A673 (cell line): ENCODE measurements around the gene CARS2. TPM values are rescaled to one million over a fixed set of nuclear protein-coding genes. Genes with fewer than 3 reads are reported as not detected.
A peak's percentile ranks its signal among the peaks of the same experiment; 100 is the strongest.

Source experiments
- BruUV-seq: library from RNA; stranded (reverse); fragments of 400-500 nt; replicated peaks from 2 replicates; lab custom pipeline; 2021; lab: Mats Ljungman, UMichigan
- CTCF ChIA-PET: fragments of 300-600 bp; sonication (Branson Sonifier 250); formaldehyde crosslinking; loops from one replicate; lab custom pipeline; 2022; ENCODE audit warnings: antibody characterized with exemption; lab: Charles Lee
- POLR2A ChIA-PET: fragments of 300-600 bp; sonication (Branson Sonifier 250); formaldehyde crosslinking; loops from one replicate; lab custom pipeline; 2022; ENCODE audit warnings: antibody characterized with exemption; ENCODE audit not compliant: low non-redundant PET; lab: Charles Lee
- DNase-seq: peaks from one replicate; pipeline ENCODE4 v3.0.0-alpha.2; 2015; ENCODE audit warnings: low spot score
- H3K27ac ChIP-seq: fragments of 200-600 bp; sonication (generic); 2 replicates; pipeline ENCODE4 v1.5.1; 2016; ENCODE audit warnings: mixed run types, low read depth, mild to moderate bottlenecking, mixed read lengths, antibody characterized with exemption, low read length; ENCODE audit not compliant: poor library complexity, severe bottlenecking
- H3K27me3 ChIP-seq: fragments of 200-600 bp; sonication (generic); replicated peaks from 2 replicates; pipeline ENCODE4 v1.6.1; 2017; ENCODE audit warnings: mixed run types, low read depth, mild to moderate bottlenecking, mixed read lengths, antibody characterized with exemption, low read length; ENCODE audit not compliant: insufficient read depth, poor library complexity
- H3K36me3 ChIP-seq: fragments of 200-600 bp; sonication (generic); 2 replicates; pipeline ENCODE4 v1.6.1; 2016; ENCODE audit warnings: mixed run types, mild to moderate bottlenecking, mixed read lengths, antibody characterized with exemption, low read length; ENCODE audit not compliant: insufficient read depth, poor library complexity, severe bottlenecking
- H3K4me1 ChIP-seq: fragments of 200-600 bp; sonication (generic); 2 replicates; pipeline ENCODE4 v1.6.1; 2017; ENCODE audit warnings: mixed run types, mild to moderate bottlenecking, mixed read lengths, antibody characterized with exemption, low read length; ENCODE audit not compliant: insufficient read depth, poor library complexity, severe bottlenecking
- H3K4me3 ChIP-seq: fragments of 200-600 bp; sonication (generic); 2 replicates; pipeline ENCODE4 v1.5.1; 2016; ENCODE audit warnings: low read depth, mixed run types, mild to moderate bottlenecking, mixed read lengths, low read length; ENCODE audit not compliant: poor library complexity, severe bottlenecking
- H3K9me3 ChIP-seq: fragments of 200-600 bp; sonication (generic); 2 replicates; pipeline ENCODE4 v1.6.1; 2016; ENCODE audit warnings: mixed run types, low read depth, mild to moderate bottlenecking, mixed read lengths, antibody characterized with exemption, low read length; ENCODE audit not compliant: poor library complexity, severe bottlenecking
- EZH2 ChIP-seq: fragments of 200-600 bp; sonication (generic); IDR thresholded peaks from 2 replicates; pipeline ENCODE4 v1.6.1; 2017; ENCODE audit warnings: borderline replicate concordance, low read depth, mild to moderate bottlenecking, mixed read lengths, antibody characterized with exemption, low read length; ENCODE audit not compliant: poor library complexity, severe bottlenecking
- intact Hi-C: fragments of 100-400 bp; cut with micrococcal nuclease; formaldehyde crosslinking; loops from one replicate; pipeline ENCODE4 v1.10.0; 2022; ENCODE audit not compliant: unreplicated experiment
- total RNA-seq: library from RNA; stranded (reverse); gene quantifications from 2 replicates; pipeline ENCODE4 v1.2.3, GENCODE V29; 2021
- TF ChIP-seq, protein P1 (sequence below): fragments of 300-800, 200-600 bp; sonication (generic); conservative IDR thresholded peaks from 2 replicates; pipeline ENCODE4 v1.5.1; 2017; ENCODE audit warnings: low read depth, mild to moderate bottlenecking, antibody characterized with exemption, low read length, moderate library complexity, mixed read lengths

CARS2 gene
- total RNA-seq, 1 experiment from 2014 or later, result 71.4 TPM

DNA sequence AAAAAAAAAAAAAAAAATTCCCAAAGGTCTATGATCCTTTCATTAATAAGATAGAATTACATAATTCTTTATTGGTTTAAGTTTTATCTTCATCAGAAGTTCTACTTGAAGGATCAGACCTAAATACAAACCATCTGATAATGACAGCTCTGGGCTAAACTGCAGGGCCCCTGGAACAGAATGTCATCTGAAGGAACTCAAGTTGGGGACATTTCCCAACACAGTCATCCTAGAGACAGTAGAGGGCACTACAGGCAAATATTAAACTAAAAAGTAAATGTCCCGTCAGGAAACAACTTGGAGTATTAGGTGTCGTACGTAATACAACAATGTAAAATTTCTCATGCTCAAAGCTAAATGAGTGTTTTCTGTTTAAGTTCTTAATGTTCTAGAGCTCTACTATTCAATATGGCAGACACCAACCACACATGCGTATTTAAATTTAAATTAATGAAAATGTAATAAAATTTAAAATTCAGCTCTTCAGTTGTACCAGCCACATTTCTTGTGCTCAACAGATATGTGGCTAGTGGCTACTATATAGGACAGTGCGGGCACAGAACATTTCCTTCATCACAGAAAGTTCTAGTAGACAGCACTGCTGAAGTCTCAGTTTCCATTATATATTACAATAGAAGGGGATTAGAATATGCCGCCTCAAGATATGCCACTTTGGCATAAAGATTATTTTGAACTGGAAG lies 112.3 kb downstream of the CARS2 start:
- ChIA-PET CTCF (interaction anchor here (0.5 to 1.1 kb wide), 5 partner anchors 22 to 473 kb away, joined by 3 to 4 read pairs (median 3); partner anchors contain the start of gene NAXD), POLR2A (interaction anchor here (0.8 kb wide), 1 partner anchor 474 kb away, joined by 4 read pairs; no protein-coding TSS in a partner anchor)
- Histone ChIP-seq H3K36me3 (no peaks in the 10 kb centered on the region), H3K9me3 (no peaks in the 10 kb centered on the region), H3K27ac (no peak overlapping the region), H3K4me1 (no peaks in the 10 kb centered on the region), H3K4me3 (no peak overlapping the region), H3K27me3 (no peaks in the 10 kb centered on the region)
- TF ChIP-seq, protein P1, sequence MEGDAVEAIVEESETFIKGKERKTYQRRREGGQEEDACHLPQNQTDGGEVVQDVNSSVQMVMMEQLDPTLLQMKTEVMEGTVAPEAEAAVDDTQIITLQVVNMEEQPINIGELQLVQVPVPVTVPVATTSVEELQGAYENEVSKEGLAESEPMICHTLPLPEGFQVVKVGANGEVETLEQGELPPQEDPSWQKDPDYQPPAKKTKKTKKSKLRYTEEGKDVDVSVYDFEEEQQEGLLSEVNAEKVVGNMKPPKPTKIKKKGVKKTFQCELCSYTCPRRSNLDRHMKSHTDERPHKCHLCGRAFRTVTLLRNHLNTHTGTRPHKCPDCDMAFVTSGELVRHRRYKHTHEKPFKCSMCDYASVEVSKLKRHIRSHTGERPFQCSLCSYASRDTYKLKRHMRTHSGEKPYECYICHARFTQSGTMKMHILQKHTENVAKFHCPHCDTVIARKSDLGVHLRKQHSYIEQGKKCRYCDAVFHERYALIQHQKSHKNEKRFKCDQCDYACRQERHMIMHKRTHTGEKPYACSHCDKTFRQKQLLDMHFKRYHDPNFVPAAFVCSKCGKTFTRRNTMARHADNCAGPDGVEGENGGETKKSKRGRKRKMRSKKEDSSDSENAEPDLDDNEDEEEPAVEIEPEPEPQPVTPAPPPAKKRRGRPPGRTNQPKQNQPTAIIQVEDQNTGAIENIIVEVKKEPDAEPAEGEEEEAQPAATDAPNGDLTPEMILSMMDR, result peak; percentile 78
- no peak for TF ChIP-seq EZH2
- intact Hi-C loops, result loop anchor here (1.0 to 10.0 kb wide), 3 partner anchors 226 to 629 kb away; partner anchors contain the start of gene ANKRD10
- DNase-seq, result peak; percentile 80
- no TSS peak for BruUV-seq

DNA sequence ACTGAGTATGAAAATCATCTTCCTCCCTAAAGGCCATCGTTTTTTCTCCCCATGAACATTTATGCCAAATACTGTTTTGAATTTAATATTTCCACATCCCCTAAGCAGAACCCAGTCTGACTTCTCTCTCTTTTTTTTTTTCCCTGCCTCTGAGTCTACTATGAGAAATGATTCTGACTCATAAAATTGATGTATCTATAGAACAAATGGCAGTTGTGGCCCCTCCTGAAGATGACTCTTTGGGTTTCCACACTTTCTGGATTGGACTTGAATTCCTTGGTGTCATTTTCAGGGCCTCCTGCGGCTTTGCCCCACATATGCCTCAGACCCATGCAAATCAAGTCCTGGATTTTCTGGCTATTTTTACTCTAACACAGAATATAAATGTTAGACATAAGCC lies 113.3 kb downstream of the CARS2 start:
- CTCF ChIA-PET, result no interaction called here
- POLR2A ChIA-PET, result no interaction called here
- no peak overlapping the region for H3K4me3 ChIP-seq
- intact Hi-C loops, result loop anchor here (1.0 to 10.0 kb wide), 3 partner anchors 227 to 630 kb away; partner anchors contain the start of gene ANKRD10
- no TSS peak for BruUV-seq
- no peaks in the 10 kb centered on the region for H3K27me3 ChIP-seq
- no peak for DNase-seq
- H3K4me1 ChIP-seq, result no peaks in the 10 kb centered on the region
- H3K36me3 ChIP-seq, result no peaks in the 10 kb centered on the region
- H3K27ac ChIP-seq, result no peak overlapping the region
- TF ChIP-seq, protein P1, result no peak
- no peaks in the 10 kb centered on the region for H3K9me3 ChIP-seq

Other genes with a start within 250 kb of the CARS2 start
- 0.88 and 1.2 TPM in 2 replicates for gene RAB20, start 144.4 kb downstream of the CARS2 start, total RNA-seq
- gene NAXD, start 90.6 kb downstream of the CARS2 start, total RNA-seq, result 27.9 and 32.0 TPM in 2 replicates
- gene ING1, start 7.6 kb upstream of the CARS2 start, total RNA-seq, result 19.3 and 22.0 TPM in 2 replicates
- gene ANKRD10, start 209.0 kb upstream of the CARS2 start, total RNA-seq, result 91.1 and 96.2 TPM in 2 replicates